Caco-2 (cell line): ENCODE data around the gene ARHGEF7. TPM values are rescaled to one million over a fixed set of nuclear protein-coding genes. Genes with fewer than 3 reads are reported as not detected.

ENCODE experiments used
- BruUV-seq: library from RNA; stranded (reverse); fragments of 400-500 nt; replicated peaks from 2 replicates; lab custom pipeline; 2021; lab: Mats Ljungman, UMichigan
- CTCF ChIA-PET: fragments of 300-600 bp; sonication (Branson Sonifier 250); formaldehyde crosslinking; loops from one replicate; lab custom pipeline; 2022; ENCODE audit warnings: antibody characterized with exemption; lab: Charles Lee
- POLR2A ChIA-PET: fragments of 300-600 bp; sonication (Branson Sonifier 250); formaldehyde crosslinking; loops from one replicate; lab custom pipeline; 2022; ENCODE audit warnings: antibody characterized with exemption; lab: Charles Lee
- DNase-seq, 2 experiments: peaks; one replicate each; pipeline versions ENCODE4 v3.0.0 to v3.0.0-alpha.2; 2020 to 2022
- H3K27me3 ChIP-seq: replicated peaks from 2 replicates; pipeline ENCODE4 v1.6.0; 2011; ENCODE audit warnings: low read length; ENCODE audit not compliant: control insufficient read depth, insufficient read depth
- H3K36me3 ChIP-seq: 2 replicates; pipeline ENCODE4 v1.5.1; 2011; ENCODE audit warnings: low read length; ENCODE audit not compliant: control insufficient read depth, insufficient read depth
- H3K4me1 ChIP-seq: fragments of 250-450 bp; sonication (Bioruptor Pico); 2 replicates; pipeline ENCODE4 v1.5.1; 2020; ENCODE audit warnings: mild to moderate bottlenecking
- H3K4me3 ChIP-seq: 2 replicates; pipeline ENCODE4 v1.5.1; 2011; ENCODE audit warnings: low read depth, mild to moderate bottlenecking, control low read depth, low read length
- H3K9me3 ChIP-seq: fragments of 250-450 bp; sonication (Bioruptor Pico); 2 replicates; pipeline ENCODE4 v1.5.1; 2020; ENCODE audit warnings: mild to moderate bottlenecking, moderate library complexity
- H3K27ac Mint-ChIP-seq: one replicate; pipeline ENCODE4 v1.8.0; 2022; ENCODE audit warnings: mixed read lengths; ENCODE audit not compliant: unreplicated experiment
- H3K27me3 Mint-ChIP-seq: one replicate; pipeline ENCODE4 v1.8.0; 2022; ENCODE audit warnings: mixed read lengths; ENCODE audit not compliant: insufficient read depth, unreplicated experiment
- H3K36me3 Mint-ChIP-seq: one replicate; pipeline ENCODE4 v1.8.0; 2022; ENCODE audit warnings: mild to moderate bottlenecking, mixed read lengths; ENCODE audit not compliant: insufficient read depth, unreplicated experiment
- H3K4me1 Mint-ChIP-seq: one replicate; pipeline ENCODE4 v1.8.0; 2022; ENCODE audit warnings: low read depth, mixed read lengths; ENCODE audit not compliant: unreplicated experiment
- H3K4me3 Mint-ChIP-seq: one replicate; pipeline ENCODE4 v1.8.0; 2022; ENCODE audit warnings: mild to moderate bottlenecking, moderate library complexity, mixed read lengths; ENCODE audit not compliant: unreplicated experiment
- H3K9me3 Mint-ChIP-seq: one replicate; pipeline ENCODE4 v1.8.0; 2022; ENCODE audit warnings: mixed read lengths; ENCODE audit not compliant: unreplicated experiment
- intact Hi-C: fragments of 100-400 bp; cut with micrococcal nuclease; formaldehyde crosslinking; loops from one replicate; pipeline ENCODE4 v1.10.0; 2022; ENCODE audit not compliant: unreplicated experiment
- total RNA-seq: library from RNA; stranded (reverse); gene quantifications from 2 replicates; pipeline ENCODE4 v1.2.3, GENCODE V29; 2022
- TF ChIP-seq, protein P1 (sequence below), 2 experiments: fragments of 200-600 bp in 1 of 2; IDR thresholded peaks; 1 replicate in 1 of 2; 2 replicates in 1 of 2; pipeline versions ENCODE4 v1.5.1 to v1.8.0; 2011 to 2022; ENCODE audit warnings: antibody characterized with exemption in 1 of 2, control low read depth in 1 of 2, inconsistent platforms in 1 of 2, low read depth in 1 of 2, low read length in 1 of 2, mild to moderate bottlenecking in 1 of 2, moderate library complexity in 1 of 2; ENCODE audit not compliant: insufficient read depth in 1 of 2, severe bottlenecking in 1 of 2, unreplicated experiment in 1 of 2

ARHGEF7 gene
- total RNA-seq, 1 experiment from 2014 or later = 60.5 TPM

DNA sequence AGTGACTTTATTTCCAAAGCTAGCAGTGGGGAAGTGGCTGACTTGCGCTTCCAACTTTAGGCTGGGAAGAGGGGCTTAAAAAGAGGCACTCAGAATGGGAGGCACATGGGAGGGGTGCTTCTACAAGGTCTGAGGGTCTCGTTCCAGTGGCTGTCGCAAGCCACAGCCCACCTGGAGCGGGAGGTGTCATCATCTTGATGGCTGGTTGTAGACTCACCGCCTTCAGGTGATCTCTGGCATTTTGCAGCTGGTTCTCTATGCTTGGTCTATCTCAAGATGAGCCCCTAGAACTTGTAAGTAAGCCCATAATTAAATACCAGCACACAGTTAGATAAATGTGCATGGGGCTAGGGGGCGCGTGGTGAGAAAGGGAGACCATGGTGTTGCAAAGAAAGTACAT lies 214.5 kb downstream of the ARHGEF7 start:
- POLR2A ChIA-PET = no interaction called here
- H3K27me3 ChIP-seq = no peaks in the 10 kb centered on the region
- H3K36me3 Mint-ChIP-seq = no peaks in the 10 kb centered on the region

DNA sequence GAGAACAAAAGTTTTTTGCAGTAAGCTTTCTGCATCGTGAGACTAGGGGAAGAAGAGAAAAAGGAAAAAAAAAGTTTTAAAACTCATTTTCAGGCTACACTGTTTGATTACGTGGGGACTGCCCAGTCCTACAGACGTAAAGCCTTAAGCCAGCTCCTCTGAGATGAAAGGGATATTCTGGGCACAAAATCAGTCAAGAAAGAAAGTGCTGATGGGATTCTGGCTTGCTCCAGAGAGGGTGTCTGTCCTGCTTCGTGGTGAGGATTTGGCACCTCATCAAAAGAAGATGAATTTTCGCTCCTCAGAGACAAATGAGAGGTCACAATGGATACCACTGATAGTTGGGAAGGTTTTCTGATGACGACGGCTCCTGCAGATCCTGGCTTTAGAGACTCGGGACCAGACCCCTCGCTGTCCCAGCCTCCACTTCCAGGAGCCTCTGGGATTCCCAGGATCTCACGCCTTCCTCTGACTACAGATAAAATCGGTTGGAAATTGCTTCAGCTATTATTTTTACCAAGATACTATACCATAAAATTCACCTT lies 215.0 kb downstream of the ARHGEF7 start:
- Mint-ChIP-seq H3K36me3 (no peaks in the 10 kb centered on the region), H3K4me1 (no peaks in the 10 kb centered on the region), H3K9me3 (no peaks in the 10 kb centered on the region), H3K27me3 (peaks cover 27% of the 10 kb centered on the region), H3K27ac (no peak overlapping the region), H3K4me3 (no peak overlapping the region)
- CTCF ChIA-PET = no interaction called here
- H3K4me3 ChIP-seq = no peak overlapping the region
- no peak for DNase-seq
- no peaks in the 10 kb centered on the region for H3K4me1 ChIP-seq
- intact Hi-C loops = no loop called here
- no peaks in the 10 kb centered on the region for H3K36me3 ChIP-seq
- POLR2A ChIA-PET = no interaction called here
- no TSS peak for BruUV-seq
- H3K27me3 ChIP-seq = no peaks in the 10 kb centered on the region
- TF ChIP-seq, protein P1, sequence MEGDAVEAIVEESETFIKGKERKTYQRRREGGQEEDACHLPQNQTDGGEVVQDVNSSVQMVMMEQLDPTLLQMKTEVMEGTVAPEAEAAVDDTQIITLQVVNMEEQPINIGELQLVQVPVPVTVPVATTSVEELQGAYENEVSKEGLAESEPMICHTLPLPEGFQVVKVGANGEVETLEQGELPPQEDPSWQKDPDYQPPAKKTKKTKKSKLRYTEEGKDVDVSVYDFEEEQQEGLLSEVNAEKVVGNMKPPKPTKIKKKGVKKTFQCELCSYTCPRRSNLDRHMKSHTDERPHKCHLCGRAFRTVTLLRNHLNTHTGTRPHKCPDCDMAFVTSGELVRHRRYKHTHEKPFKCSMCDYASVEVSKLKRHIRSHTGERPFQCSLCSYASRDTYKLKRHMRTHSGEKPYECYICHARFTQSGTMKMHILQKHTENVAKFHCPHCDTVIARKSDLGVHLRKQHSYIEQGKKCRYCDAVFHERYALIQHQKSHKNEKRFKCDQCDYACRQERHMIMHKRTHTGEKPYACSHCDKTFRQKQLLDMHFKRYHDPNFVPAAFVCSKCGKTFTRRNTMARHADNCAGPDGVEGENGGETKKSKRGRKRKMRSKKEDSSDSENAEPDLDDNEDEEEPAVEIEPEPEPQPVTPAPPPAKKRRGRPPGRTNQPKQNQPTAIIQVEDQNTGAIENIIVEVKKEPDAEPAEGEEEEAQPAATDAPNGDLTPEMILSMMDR (IDR thresholded peaks at IDR 0.05; ENCODE audit: insufficient read depth in 1 of 2, low read depth in 1 of 2, low read length in 1 of 2, severe bottlenecking in 1 of 2, unreplicated experiment in 1 of 2) = no peak
- H3K9me3 ChIP-seq = 0 out of 2 replicates have a peak, but pooled peaks cover 7% of the 10 kb centered on the region

More for the DNA sequence above, 214.5 kb downstream of the ARHGEF7 start:
- no peak overlapping the region for H3K4me3 ChIP-seq
- 0 out of 2 replicates have a peak, but pooled peaks cover 7% of the 10 kb centered on the region for H3K9me3 ChIP-seq
- TF ChIP-seq, protein P1 (IDR thresholded peaks at IDR 0.05; ENCODE audit: insufficient read depth in 1 of 2, low read depth in 1 of 2, low read length in 1 of 2, severe bottlenecking in 1 of 2, unreplicated experiment in 1 of 2) = no peak
- no TSS peak for BruUV-seq
- H3K9me3 Mint-ChIP-seq = no peaks in the 10 kb centered on the region
- CTCF ChIA-PET = no interaction called here
- DNase-seq = no peak
- no peaks in the 10 kb centered on the region for H3K4me1 ChIP-seq
- H3K4me1 Mint-ChIP-seq = no peaks in the 10 kb centered on the region
- no peak overlapping the region for H3K4me3 Mint-ChIP-seq
- no peak overlapping the region for H3K27ac Mint-ChIP-seq
- intact Hi-C loops = no loop called here
- H3K36me3 ChIP-seq = no peaks in the 10 kb centered on the region
- H3K27me3 Mint-ChIP-seq = peaks cover 29% of the 10 kb centered on the region

DNA sequence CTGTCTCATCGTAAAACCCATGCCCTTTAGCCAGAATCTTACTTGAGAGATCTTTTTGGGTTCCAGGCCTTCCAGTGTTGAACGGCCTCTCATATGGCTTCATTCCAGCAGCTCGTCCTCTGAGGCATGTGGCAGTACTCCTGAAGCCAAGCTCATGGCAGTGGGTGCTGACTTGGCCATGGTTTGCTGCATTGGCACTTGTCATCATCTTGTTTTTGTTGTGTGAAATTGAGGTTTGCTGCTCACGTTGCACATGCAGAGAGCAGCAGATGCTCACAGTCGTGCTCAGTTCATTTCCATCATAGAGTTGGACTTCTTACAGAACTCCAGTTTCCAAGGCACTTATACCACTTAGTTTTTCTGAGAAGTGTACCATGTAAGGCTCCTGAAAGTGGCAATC lies 220.2 kb downstream of the ARHGEF7 start:
- H3K36me3 ChIP-seq = no peaks in the 10 kb centered on the region
- BruUV-seq = no TSS peak
- no peak for DNase-seq
- Mint-ChIP-seq H3K9me3 (no peaks in the 10 kb centered on the region), H3K36me3 (no peaks in the 10 kb centered on the region), H3K4me1 (no peaks in the 10 kb centered on the region), H3K4me3 (no peak overlapping the region), H3K27me3 (peaks cover 16% of the 10 kb centered on the region), H3K27ac (no peak overlapping the region)
- no peaks in the 10 kb centered on the region for H3K27me3 ChIP-seq
- no peak overlapping the region for H3K4me3 ChIP-seq
- TF ChIP-seq, protein P1 (IDR thresholded peaks at IDR 0.05; ENCODE audit: insufficient read depth in 1 of 2, low read depth in 1 of 2, low read length in 1 of 2, severe bottlenecking in 1 of 2, unreplicated experiment in 1 of 2) = no peak
- 0 out of 2 replicates have a peak, but pooled peaks cover 7% of the 10 kb centered on the region for H3K9me3 ChIP-seq
- ChIA-PET POLR2A (no interaction called here), CTCF (no interaction called here)
- intact Hi-C loops = no loop called here
- no peaks in the 10 kb centered on the region for H3K4me1 ChIP-seq
